Measurements from ENCODE around the gene GTSF1L.

Gene GTSF1L

DNA sequence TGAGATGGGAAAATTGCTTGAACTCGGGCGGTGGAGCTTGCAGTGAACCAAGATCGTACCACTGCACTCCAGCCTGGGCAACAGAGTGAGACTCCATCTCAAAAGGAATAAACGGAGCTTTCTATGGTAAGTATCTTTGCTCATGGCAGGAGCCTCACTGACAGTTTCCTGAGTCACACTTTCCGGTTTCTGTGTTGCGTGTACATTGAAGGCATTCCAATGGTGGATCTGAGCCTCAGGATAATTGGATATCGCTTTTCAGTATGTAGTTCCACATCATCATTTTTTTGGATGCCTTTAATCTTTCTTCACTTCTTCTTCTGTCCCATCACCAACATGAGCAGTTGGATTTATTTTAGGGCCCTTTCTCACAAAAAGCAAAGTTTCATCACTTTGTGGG lies 28.6 kb upstream of the GTSF1L start:
- CTCF ChIA-PET = interaction anchor here (0.8 to 3.2 kb wide), 6 partner anchors 33 to 334 kb away, joined by 3 to 10 read pairs (median 6); no protein-coding TSS in a partner anchor
- POLR2A ChIA-PET = interaction anchor here (0.8 kb wide), 1 partner anchor 11 kb away, joined by 3 read pairs; no protein-coding TSS in a partner anchor
- TF ChIP-seq, protein P1, sequence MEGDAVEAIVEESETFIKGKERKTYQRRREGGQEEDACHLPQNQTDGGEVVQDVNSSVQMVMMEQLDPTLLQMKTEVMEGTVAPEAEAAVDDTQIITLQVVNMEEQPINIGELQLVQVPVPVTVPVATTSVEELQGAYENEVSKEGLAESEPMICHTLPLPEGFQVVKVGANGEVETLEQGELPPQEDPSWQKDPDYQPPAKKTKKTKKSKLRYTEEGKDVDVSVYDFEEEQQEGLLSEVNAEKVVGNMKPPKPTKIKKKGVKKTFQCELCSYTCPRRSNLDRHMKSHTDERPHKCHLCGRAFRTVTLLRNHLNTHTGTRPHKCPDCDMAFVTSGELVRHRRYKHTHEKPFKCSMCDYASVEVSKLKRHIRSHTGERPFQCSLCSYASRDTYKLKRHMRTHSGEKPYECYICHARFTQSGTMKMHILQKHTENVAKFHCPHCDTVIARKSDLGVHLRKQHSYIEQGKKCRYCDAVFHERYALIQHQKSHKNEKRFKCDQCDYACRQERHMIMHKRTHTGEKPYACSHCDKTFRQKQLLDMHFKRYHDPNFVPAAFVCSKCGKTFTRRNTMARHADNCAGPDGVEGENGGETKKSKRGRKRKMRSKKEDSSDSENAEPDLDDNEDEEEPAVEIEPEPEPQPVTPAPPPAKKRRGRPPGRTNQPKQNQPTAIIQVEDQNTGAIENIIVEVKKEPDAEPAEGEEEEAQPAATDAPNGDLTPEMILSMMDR (IDR thresholded peaks at IDR 0.05; ENCODE audit: insufficient read depth, low read length, missing control alignments) = no peak
- H3K4me3 ChIP-seq (ENCODE audit: low read depth, low read length) = no peak overlapping the region
- no peak for DNase-seq (ENCODE audit: low read depth, low spot score)

DNA sequence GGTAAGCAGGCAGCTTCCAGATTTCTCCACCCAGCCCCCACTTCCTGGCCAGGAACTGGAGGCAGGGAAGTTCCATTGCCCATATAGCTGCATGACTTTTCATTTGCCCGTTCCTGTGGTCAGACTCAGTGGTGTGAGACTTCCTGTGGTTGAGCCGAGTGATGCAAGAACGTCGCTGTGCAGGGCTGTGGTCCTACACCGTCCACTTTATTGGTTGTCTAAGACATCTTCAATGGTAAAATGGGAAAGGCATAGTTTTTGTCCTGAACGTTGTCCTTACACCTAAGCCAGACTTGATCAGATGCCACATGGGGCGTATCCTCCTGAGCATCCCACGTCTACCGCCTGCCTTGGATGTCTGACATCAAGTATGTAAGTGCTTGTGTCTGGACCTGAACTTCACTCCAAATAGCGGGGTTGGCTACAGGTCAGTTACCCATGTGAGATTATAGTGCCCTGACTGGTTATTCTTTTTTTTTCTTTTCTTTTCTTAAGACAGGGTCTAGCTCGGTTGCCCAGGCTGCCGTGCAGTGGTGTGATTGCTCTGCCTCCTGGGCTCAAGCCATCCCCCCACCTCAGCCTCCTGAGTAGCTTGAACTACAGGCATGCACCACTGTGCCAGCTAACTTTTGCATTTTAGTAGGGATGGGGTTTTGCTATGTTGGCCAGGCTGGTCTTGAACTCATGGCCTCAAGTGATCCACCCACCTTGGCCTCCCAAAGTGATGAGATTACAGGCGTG lies 25.9 kb upstream of the GTSF1L start:
- CTCF ChIA-PET = interaction anchor here (1.3 to 12.1 kb wide), 3 partner anchors 88 to 331 kb away, joined by 3 to 453 read pairs (median 3); no protein-coding TSS in a partner anchor
- H3K4me3 ChIP-seq (ENCODE audit: low read depth, low read length) = no peak overlapping the region
- TF ChIP-seq, protein P1 (IDR thresholded peaks at IDR 0.05; ENCODE audit: insufficient read depth, low read length, missing control alignments) = no peak
- DNase-seq (ENCODE audit: low read depth, low spot score) = peak; percentile 71
- POLR2A ChIA-PET = no interaction called here

DNA sequence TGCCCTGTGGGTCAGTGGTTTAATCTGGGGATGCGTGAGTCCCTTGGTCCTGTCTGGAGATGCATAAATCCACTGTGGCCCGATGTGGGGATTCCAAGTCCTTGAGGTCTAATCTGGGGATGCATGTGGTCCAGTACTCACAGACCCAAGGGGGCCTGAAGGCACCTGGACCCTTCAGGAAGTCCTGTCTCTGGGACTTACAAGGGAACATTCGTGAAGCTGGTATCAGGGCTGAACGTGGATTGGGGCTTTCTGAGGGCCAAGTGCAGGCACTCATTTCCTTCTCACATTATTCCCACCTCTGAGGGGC lies 25.2 kb upstream of the GTSF1L start:
- CTCF ChIA-PET = interaction anchor here (1.3 to 12.1 kb wide), 7 partner anchors 11 to 331 kb away, joined by 3 to 453 read pairs (median 17); no protein-coding TSS in a partner anchor
- POLR2A ChIA-PET = no interaction called here

DNA sequence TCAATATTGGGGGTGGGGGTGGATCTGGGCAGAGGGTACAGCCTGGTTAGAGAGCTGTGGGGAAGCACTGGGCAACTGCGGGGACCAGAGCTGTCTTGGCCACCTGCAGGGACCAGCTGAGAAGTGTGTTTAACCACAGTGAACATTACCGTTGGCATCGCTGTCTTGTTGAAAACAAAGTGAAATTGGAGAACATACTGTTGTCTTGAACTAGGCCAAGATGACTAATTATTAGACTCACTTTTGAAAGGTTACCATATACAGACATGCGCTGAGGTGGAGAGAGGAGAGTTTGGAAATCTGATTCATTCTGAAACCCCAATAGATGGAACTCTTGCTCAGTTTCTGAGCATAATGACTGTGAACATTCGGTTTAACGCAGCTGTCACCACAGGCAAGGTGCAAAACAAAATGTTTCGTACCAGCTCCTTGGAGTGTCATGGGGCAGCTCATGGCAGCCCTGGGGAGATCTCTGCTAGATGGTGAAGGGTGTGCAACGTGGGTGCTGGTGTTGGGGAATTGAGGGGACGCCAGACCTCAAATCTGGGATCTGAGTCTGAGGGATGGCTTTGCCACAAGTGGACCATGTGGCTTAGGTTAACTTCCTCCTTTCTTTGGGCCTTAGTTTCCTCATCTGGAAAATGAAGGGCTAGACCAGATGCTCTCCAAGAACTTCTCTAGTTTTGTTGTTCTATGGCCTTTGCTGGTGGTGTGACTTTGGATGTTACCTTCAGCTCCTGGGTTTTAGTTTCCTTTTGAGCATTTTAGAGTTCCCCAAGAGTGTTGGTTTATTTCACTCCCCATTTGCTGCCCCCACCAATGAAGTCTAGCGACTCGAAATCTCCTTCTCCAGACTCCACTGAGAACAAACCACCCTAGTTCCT lies 24.6 kb upstream of the GTSF1L start:
- ChIA-PET CTCF (interaction anchor here (0.7 to 12.1 kb wide), 31 partner anchors 10 to 361 kb away, joined by 3 to 453 read pairs (median 5); no protein-coding TSS in a partner anchor), POLR2A (interaction anchor here (0.6 kb wide), 1 partner anchor 196 kb away, joined by 4 read pairs; no protein-coding TSS in a partner anchor)
- DNase-seq (ENCODE audit: low read depth, low spot score) = no peak
- TF ChIP-seq, protein P1 (IDR thresholded peaks at IDR 0.05; ENCODE audit: insufficient read depth, low read length, missing control alignments) = no peak
- H3K4me3 ChIP-seq (ENCODE audit: low read depth, low read length) = no peak overlapping the region

More for the DNA sequence above, 25.2 kb upstream of the GTSF1L start:
- DNase-seq (ENCODE audit: low read depth, low spot score) = no peak
- TF ChIP-seq, protein P1 (IDR thresholded peaks at IDR 0.05; ENCODE audit: insufficient read depth, low read length, missing control alignments) = no peak
- H3K4me3 ChIP-seq (ENCODE audit: low read depth, low read length) = no peak overlapping the region

DNA sequence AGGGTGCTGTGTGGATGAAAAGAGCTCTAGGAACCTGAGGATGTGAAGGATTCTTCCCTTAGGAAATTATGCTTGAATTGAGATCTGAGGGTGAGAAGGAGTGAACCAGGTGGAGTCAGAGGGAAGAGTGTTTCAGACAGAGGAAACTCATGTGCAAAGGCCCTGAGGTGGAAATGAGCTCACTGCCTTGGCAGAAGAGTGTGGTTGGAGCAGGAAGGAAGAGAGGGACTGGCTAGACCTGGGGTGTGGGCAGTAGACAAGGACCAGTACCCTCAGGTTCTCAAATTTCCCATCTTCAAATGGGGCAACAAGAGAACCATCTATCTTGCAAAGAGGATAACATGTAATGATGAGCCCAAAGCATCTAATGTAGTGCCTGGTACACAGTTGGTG lies 24.0 kb upstream of the GTSF1L start:
- DNase-seq (ENCODE audit: low read depth, low spot score) = no peak
- TF ChIP-seq, protein P1 (IDR thresholded peaks at IDR 0.05; ENCODE audit: insufficient read depth, low read length, missing control alignments) = no peak
- H3K4me3 ChIP-seq (ENCODE audit: low read depth, low read length) = no peak overlapping the region
- CTCF ChIA-PET = interaction anchor here (0.7 to 12.1 kb wide), 36 partner anchors 9 to 437 kb away, joined by 3 to 453 read pairs (median 5); partner anchors contain the start of gene SGK2
- POLR2A ChIA-PET = no interaction called here
